GM19328 (cell line): ENCODE results near the gene PGA4.
"Not testable (repeated sequence)": the region's sequence is repeated elsewhere in the genome, so short reads cannot be mapped to it uniquely, and the experiment has no call there.

Experiments
- ATAC-seq: cut with Tn5 transposase; IDR thresholded peaks from one replicate; pipeline ENCODE4 v1.9.1; 2021; ENCODE audit warnings: mild to moderate bottlenecking, moderate library complexity; ENCODE audit not compliant: unreplicated experiment

Gene PGA4

DNA sequence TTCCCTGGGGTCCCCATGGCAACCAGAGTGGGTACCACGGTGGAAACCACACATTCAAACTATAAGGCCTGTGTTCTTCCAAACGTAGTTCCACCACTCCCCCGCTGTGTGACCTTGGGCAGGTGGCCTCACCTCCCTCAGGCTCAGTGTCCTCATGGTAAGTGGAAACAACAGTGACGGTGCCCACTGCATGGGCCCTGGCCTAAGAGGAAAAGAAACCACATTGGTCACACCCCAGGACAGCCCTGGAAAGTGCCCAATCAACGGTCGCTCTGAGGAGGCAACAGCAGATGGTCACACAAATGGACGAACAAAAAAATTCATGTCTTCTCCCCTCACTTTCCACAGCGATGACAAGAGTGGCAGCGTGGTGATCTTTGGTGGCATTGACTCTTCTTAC lies 25.9 kb downstream of the PGA4 start:
- ATAC-seq, result not testable (repeated sequence)

DNA sequence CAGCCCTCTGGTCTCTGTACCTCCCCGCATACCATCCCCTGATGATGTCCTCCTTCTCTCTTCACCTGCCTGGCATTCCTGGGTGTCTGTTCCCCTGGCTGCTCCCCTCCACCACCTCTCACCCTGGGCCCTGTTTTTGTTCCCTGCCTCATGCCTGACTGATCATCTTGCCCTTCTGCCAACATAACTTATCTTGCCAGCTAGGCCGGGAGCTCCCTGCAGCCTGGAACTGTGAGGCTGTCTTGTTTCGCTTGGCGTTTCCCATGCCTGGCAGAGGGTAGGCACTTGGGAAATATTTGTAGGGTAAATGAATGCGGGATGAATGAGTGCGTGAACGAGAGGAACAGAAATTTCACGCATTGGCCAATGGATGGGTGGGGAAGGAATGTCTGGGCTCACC lies 27.1 kb downstream of the PGA4 start:
- ATAC-seq, result not testable (repeated sequence)

DNA sequence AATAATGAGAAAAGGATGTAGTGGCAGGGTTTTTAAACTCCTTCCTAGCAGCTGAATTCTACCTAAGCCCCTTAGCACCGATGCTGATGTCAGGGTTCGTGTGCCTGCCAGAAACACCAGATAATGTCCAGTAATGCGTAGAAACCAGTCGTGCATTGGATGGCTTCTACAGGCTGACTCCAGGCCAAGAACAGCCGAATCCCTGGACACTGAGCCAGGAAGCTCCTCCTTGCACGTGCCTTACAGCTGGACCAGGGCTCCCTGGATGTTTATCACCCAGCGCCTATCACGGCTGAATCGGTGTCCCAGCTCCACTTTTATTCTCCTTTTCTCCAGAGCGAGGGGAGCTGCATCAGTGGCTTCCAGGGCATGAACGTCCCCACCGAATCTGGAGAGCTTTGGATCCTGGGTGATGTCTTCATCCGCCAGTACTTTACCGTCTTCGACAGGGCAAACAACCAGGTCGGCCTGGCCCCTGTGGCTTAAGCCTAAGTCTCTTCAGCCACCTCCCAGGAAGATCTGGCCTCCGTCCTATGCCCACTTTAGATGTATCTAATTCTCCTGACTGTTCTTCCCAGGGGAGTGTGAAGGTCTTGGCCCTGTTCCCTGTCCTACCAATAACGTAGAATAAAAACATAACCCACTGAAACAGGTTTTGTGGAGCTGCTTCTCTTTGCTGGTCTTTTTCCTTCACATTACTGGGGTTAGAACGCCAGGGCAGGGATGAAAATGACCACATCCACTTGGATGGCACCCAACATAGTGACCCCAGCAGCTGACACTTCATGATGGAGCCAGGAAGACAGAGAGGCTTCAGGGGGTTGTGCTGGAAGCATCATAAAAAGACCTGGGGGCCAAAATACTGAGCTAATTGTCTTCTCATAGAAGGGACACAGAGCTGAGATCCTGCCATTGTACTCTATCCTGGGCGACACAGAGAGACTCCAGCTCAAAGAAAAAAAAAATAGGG lies 28.9 kb downstream of the PGA4 start:
- not testable (repeated sequence) for ATAC-seq

DNA sequence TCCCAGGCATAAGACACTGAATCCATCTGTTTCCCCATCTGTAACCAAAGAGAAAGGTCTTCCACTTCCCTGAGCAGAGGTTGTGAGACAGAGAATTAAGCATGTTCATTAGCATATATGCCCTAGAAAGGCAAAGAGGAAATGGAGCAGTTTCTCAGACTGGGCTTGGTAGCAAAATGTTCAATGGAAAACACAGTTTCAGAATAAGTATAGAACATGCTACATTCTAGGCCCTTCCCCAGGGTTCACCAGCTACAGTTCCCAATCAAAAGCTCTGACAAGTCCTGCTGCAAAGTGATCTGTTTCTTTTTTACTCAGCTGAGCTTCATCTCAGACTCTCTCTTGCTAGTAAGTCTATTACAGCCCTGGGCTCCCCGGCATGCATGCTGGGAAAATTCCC lies 30.2 kb downstream of the PGA4 start:
- ATAC-seq, result not testable (repeated sequence)

DNA sequence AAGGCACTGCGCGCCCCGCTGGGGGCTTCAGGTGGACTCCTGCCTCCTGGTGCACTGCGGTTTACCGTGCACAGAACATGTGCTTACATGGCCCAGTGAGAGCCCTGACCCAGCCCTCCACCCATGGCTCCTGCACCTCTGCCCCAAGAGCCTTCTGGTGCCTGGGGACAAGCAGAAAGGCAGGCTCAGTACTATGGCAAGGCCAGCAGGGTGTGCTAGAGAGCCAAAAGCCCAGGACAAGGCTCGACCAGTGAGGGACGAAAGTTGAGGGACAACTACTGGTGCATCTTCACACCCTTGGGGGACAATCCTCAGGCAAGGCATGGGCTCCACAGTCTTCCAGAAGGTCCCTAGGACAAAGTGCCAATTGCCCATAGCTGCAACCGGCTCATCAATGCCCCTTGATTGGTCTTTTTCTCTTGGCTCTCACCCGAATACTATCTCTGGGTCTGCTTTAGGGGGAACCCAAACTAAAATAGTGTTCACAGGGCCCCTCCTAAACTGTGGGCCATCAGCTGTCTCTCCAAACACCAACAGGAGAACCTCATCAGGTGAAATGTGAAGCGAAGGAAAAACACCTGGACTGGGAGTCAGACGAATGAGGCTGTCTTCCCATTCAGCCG lies 32.4 kb downstream of the PGA4 start:
- ATAC-seq, result no peak

DNA sequence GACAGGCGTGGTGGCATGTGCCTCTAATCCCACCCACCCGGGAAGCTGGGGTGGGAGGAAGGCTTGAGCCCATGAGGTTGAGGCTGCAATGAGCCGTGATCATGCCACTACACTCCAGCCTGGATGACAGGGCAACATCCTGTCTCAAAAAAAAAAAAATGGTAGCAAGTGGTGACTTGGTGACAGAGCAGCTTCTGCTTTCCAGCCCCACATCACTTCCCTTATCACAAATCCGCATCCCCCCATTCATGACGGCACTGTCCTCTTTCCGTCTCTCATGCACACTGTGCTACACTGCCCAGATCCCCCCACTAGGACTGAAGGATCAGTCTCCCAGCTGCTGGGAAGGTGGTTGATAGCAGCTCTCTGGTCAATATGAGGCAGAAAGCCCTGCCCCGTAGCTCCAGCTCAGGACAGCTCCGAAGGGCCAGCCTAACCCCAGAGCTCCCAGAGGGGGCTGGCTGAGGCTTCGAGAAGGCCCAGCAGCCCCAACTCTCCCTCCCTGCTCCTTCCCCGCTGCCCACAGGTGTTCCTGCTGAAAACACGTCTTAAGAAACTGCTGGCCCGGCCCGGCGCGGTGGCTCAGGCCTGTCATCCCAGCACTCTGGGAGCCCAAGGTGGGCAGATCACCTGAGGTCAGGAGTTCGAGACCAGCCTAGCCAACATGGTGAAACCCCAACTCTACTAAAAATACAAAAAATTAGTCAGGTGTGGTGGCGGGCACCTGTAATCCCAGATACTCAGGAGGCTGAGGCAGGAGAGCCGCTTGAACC lies 34.7 kb downstream of the PGA4 start:
- no peak for ATAC-seq

DNA sequence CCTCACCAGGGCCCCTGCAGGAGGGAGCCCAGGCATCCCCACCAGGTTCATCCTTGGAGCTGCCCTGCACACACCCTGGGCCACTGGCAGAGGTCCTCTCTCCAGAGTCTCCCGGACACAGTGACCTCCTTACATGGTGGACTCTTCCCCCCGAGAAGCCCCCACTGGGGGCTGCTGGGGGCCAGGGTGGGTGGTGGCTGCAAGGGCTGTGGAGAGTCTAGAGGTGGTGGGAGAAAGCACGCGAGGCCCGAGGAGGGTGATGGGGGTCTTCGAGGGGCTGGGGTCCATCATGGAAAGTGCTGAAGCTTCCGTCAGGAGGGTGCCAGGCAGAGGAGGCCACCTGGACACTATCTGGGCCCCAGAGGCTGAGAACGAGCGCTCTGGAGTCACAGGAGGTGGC lies 36.4 kb downstream of the PGA4 start:
- ATAC-seq, result no peak

DNA sequence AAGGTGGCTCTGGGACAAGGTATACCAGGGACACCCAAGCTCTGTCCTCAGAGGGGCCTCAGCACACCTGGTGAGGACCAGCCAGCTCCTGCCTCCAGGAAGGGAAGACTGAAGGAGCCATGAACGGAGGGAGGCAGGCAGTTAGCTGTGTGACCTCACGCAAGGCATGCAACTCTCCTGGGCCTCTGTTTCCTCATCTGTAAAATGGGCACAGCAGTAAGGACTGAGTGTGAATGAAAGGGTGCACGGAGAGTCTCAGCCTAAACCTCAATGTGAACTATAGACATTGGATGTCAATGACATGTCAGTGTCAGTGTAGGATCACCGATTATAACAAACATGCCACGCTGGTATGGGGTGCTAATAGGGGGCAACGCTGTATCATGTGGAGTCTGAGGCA lies 37.2 kb downstream of the PGA4 start:
- no peak for ATAC-seq

DNA sequence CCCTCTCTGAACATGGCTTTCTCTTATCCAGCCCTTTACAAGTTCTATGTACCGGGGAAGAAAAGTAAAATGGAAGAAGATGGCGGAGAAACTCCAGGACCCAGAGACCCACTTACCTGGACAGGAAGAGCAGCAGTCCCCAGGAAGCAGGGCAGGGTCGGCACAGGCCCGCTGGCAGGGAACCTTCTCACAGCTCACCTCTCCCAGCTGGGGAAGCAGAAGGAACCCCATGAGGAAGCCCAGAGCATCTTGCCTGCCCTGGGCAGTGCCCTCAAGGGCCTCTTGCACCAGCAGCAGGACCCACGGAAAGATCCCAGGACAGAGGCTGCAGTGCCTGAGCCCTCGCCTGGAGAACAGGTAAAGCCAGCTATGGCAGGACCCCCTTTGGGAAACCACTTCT lies 42.2 kb downstream of the PGA4 start:
- ATAC-seq, result no peak

DNA sequence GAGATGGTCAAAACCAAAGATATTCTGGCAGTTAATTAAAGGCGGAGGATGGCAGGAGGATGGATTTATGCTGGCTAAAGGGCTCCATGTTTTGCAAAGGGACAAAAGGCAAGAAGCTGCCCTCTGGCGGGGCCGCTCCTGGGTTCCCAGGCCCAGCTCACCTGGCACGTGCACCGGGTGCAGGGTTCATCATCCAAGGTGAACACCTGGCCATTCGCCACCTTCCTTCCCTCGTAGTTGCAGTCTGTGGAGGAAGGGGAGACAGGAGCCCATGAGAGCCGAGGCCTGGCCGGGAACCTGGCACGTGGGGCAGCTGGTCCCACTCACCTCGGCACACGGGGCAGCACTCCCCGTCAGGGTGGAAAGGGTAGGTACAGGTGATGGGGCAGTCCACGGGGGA lies 42.6 kb downstream of the PGA4 start:
- no peak for ATAC-seq

DNA sequence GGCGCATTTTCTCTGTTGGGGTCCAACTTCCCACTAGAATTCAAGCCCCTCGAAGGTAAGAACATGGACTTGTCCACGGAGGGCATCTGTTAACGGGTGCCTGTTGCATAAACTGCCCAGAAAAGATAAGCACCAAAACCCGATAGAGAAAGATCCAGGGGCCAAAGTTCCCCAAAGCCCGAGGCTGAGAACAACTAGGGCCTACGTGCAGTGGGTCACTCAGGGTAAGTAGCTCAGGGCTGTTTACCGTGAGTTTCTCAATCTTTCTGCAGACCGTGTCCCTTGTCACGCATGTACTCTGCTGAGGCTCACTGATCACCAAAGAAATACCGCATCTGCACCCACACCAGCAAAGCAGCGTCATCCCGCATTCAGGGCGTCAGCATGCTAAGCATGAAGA lies 43.2 kb downstream of the PGA4 start:
- no peak for ATAC-seq

DNA sequence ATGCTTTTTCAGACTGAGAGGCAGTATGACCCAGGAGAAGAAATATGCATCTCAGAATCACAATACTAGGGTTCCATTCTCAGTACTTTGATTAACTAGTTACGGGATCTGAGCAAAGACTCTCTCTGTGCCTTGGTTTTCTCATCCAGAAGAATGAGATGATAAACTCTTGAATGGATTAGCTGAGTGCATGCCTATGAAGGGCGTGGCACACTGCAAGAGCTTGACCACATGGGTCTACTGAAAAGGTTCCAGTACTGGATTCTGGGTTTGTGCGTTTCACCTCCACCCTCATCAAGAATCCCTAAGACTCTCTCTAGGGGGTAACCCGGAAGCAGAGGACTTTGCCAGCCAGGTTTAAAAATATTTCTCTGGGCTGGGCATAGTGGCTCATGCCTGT lies 44.5 kb downstream of the PGA4 start:
- ATAC-seq, result no peak

DNA sequence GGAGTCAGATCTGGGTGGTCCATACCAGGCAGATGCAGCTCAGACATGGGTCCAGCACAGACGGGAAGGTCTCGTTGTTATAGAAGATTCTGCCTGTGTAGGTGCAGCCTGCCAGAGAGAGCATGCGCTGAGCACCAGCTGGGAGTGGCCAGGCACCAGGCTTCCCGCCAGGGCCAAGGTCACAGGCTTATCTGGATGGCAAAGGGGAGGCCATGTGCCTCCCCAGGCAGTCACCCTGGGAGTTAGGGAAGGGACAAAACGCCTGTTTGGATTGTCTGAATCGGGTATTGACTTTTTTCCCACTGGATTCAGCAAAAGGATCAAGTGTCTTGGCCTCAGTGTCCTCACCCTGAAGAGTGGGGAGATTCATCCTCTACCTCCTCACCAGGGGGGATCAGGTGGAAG lies 45.3 kb downstream of the PGA4 start:
- ATAC-seq, result no peak

DNA sequence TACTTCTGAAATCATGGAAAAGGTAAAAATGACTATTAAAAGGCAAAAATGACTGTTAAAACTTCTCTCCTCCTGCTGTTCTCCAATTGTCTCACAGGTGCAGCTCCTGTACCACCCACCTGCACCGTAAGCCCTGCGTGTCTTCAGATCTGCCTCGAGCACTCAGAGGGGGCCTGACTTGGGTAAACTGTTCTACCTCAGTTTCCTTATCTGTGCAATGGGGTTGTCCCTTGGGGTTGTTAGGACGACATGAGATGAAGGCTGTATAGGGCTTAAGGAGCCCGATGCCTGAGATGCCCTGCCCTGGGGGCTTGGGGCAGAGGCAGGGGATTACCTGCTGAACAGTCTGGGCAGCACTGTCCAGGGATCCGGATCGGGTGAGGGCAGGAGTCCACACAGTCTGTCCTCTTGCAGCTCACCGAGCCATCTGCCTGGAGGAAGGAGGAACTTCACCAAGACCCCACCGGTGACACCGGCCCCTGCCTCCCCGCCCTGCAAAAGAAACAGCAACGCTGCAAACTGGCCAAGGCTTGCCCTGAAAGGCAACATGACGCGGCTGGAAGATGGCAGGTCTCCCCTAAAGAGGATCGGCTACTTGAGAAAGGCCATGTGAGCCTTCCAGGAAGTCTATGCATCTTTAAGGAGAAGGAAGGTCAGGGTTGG lies 46.6 kb downstream of the PGA4 start:
- ATAC-seq, result no peak

DNA sequence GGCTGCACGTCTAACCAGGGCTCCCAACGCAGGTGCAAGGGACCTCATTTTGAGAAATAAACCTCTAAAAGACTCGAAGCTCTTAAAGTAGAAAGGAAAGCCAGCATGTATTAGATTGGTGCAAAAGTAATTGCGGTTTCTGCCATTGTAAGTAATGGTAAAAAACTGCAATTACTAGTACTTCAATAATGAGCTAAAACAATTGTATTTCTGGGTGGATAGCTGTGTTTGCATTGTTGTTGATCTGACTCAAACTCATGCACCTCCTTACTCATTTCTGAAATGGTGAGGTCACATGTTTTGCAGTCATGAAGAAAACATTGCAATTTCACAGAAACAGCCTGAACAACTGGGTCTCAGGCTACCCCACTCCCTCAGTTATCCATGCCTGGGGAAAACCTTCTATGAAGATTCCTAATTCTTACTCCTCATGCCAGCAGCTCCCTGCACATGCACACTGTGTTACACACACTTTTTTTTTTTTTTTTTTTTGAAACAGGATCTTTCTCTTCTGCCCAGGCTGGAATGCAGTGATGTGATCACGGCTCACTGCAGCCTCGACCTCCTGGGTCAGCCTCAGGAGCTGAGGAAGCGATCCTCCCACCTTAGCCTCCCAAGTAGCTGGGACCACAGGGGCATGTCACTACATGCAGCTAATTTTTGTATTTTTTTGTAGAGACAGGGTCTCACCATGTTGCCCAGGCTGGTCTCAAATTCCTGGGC lies 48.4 kb downstream of the PGA4 start:
- no peak for ATAC-seq

DNA sequence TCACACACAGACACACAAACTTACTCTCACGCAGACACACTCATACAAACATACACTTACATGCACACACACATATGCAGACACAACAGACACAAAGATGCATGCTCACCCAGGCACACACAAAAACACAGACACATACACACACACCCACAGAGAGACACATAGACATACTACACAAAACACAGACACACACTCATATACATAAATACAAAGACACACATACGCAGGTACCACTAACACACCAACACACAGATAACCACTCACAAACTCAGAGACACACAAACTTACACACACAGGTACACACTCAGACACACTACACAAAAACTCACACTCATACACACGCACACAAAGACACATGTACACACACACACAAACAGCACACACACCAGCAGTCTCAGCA lies 50.6 kb downstream of the PGA4 start:
- no peak for ATAC-seq

DNA sequence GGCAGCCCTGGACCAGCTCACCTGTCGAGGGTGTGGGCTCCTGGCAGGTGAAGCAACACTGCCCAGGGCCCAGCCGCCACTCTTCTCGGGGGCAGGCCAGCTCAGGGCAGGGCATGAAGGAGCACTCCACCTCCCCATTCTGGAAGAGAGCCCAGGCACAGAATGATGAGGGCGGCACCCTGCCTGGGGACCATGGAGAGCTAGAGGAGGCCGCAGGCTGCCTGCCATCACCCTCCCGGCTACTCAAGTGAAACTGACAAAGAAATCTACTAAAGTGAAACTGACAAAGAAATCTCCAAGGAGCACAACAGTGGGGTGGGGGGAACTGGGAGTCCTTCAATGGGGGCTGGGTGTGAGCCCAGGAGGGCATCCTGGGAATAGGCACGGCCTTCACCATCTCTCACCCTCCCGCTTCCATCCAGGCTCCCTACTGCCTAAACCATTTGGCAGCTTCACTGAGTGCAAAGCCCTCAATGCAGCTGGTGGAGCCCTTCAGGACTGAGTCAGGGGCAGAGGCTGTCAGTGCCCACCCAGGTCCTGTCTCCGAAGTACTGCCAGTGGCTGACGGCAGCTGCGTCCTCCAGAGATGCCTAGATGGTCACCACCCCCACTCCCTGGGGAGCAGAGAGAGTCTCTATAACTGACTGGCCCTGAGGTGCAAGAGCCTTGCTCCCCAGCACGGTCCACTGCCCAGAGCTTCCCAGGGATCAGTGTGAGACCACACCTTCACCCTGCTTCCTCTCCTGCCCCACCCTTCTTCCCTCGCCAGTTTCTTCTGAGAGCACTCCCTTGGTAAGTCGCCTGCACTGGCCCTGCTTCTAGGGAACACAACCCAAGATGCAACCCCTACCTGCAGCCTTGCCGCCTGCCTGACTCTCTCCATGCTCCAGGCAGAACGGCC lies 51.3 kb downstream of the PGA4 start:
- no peak for ATAC-seq

DNA sequence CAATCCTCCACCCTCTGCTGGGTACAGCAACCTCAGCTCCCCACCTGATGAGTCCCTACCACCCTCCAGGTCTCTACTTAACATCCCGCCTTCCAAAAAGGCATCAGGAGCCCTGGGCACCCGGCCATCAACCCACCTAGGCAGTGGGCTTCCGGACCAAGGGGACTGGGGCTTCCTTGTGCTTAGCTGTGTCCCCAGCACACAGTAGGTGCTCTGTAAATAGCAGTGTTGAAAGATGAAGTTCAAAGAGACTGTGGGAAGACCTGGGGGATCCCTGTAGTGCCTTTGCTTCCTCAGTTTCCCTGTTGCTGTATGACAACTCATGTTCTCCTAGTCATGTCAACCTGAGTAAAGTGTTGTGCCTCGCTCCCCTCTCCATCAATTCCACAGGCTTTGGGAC lies 51.9 kb downstream of the PGA4 start:
- ATAC-seq, result no peak

DNA sequence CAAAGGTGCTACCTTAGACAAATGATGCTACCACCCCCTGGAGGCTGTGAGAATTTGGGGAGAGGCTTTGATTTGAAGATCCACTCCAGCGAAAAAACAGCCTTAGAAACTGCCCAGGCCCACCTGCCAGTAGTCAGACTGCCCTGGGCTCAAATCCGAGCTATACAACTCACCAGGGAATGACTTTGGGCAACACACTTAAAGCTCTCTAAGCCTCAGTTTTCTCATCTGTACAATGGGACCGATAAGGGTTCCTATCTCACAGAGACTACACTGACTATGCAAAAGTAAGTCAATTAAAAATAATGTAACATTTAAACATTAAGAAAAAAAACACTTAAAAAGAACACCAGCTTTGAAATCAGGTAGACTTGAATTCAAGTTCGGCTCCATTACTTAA lies 53.0 kb downstream of the PGA4 start:
- ATAC-seq, result no peak
